HG02642 (cell line): ENCODE measurements around the gene DEFB128.

Experiments used
- ATAC-seq: cut with Tn5 transposase; IDR thresholded peaks from one replicate; pipeline ENCODE4 v1.9.1; 2021; ENCODE audit warnings: mild to moderate bottlenecking; ENCODE audit not compliant: unreplicated experiment, poor library complexity

The DEFB128 gene

DNA sequence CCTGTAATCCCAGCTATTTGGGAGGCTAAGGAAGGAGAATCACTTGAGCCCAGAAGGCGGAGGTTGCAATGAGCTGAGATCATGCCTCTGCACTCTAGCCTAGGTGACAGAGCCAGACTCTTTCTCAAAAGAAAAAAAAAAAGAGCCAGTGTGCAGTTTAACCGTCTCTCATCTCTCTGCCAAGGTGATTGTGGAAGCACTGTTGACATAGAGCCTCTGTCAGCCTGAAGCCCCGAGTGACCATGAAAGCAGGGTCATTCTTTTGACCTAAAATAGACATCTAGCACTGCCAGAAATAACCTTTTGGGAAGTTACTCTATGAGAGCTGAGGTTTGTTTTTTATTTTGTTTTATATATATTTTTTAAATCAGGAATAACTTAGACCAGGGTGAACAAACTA, 24.9 kb downstream of the DEFB128 start:
- no peak for ATAC-seq

DNA sequence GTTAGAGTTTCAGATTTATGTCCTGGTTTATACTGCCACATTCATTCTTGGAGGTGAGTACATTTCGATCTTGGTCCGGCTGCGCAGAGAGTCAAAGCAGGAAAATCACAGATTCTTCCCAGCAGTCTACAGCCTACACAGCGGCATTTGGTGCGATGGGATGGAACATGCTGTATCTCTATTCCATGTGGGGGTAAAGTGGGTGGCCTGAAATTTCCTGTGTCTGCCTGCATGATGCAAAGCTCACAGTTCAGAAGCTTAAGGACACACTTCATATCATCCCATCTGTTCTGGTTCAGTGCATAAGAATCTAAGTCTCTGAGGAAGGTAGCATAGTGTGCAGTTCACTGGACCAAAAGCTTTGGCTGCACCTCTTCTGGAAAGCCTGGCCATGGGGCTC, 32.4 kb downstream of the DEFB128 start, which contains the start of gene DEFB127:
Gene DEFB127, plus strand, starts transcription at position 301 of the 400 bp plus-strand sequence. Its CDS starts 91 bp downstream, at position 392.
- no peak for ATAC-seq

DNA sequence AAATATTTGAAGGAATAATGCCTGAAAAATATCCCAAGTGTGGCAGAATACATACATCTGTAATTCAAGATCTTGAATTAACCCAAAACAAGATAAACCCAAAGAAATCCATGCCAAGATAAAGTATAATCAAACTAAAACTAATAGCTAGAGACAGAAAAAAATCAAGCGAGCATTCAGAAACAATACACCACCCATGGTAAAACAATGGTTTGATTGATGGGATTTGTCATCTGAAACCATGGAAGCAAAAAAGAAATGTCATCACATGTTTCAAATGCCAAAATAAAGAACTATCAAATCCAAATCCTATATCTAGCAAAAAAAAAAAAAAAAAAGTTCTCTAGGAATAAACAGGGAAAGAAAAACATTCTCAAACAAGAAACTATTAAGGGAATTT, 37.4 kb downstream of the DEFB128 start:
- no peak for ATAC-seq

- no peak for ATAC-seq
Measured at GRCh38 chr20:145877-146276, 43.6 kb downstream of the DEFB128 start.

DNA sequence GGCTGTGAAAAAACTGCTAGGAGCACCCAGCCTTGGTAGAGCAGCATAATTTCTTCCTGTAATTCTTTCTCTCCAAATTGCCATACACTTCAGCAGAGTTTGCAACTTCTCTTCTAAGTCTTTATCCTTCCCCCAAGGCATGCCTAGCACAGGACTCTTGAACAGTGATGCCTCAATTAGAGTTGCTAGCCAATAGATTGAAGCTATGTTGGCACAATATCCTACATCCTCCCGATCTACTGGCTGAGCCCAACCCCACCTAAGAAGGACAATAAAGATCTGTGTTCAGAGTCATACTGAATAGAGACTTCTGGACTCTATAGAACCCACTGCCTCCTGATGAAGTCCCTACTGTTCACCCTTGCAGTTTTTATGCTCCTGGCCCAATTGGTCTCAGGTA, 47.2 kb downstream of the DEFB128 start, which contains the start of gene DEFB126:
Gene DEFB126, plus strand, starts transcription at position 301 of the 400 bp plus-strand sequence. Its CDS starts 39 bp downstream, at position 340.
- no peak for ATAC-seq
